ENCODE results near the gene KRTAP13-2. TPM values are rescaled to one million over a fixed set of nuclear protein-coding genes. Genes with fewer than 3 reads are reported as not detected.

The KRTAP13-2 gene
- total RNA-seq, 1 experiment from 2014 or later = not detected

DNA sequence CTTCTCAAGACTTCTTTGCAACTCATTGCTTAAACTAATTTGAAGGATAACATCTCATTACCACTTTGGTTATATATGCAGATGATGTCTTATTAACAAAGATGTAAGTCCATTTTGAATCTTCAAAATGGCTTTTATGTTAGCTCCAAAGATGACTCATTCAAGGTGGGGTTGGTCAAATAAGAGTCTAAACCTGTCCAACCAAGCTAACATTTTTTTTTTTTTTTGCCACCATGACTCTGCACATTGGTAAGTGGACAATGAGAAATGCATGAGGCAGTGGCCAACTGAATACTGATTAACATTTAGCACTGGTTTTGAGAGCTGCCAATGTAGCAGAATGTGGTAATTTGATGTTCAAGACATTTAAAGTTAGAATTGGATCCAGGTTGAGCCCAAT is 34.3 kb downstream of the KRTAP13-2 start:
- H3K36me3 Mint-ChIP-seq = no peaks in the 10 kb centered on the region
- ChIA-PET CTCF (no interaction called here), POLR2A (no interaction called here)
- no peak overlapping the region for H3K4me3 Mint-ChIP-seq
- H3K27me3 Mint-ChIP-seq (ENCODE audit: low read depth) = no peaks in the 10 kb centered on the region
- TF ChIP-seq FOXK1 (CRISPR knock-in tag; IDR thresholded peaks at IDR 0.05) (no peak), NR2C2 (CRISPR knock-in tag; IDR thresholded peaks at IDR 0.05) (no peak), NR3C1 (CRISPR knock-in tag; conservative IDR thresholded peaks at IDR 0.05; ENCODE audit: low read depth) (no peak), CREM (CRISPR knock-in tag; IDR thresholded peaks at IDR 0.05) (no peak), ZNF423 (CRISPR knock-in tag; IDR thresholded peaks at IDR 0.05) (no peak), RELA (CRISPR knock-in tag; IDR thresholded peaks at IDR 0.05; ENCODE audit: borderline replicate concordance) (no peak), ETV6 (CRISPR knock-in tag; IDR thresholded peaks at IDR 0.05) (no peak)
- TF ChIP-seq, protein P1, sequence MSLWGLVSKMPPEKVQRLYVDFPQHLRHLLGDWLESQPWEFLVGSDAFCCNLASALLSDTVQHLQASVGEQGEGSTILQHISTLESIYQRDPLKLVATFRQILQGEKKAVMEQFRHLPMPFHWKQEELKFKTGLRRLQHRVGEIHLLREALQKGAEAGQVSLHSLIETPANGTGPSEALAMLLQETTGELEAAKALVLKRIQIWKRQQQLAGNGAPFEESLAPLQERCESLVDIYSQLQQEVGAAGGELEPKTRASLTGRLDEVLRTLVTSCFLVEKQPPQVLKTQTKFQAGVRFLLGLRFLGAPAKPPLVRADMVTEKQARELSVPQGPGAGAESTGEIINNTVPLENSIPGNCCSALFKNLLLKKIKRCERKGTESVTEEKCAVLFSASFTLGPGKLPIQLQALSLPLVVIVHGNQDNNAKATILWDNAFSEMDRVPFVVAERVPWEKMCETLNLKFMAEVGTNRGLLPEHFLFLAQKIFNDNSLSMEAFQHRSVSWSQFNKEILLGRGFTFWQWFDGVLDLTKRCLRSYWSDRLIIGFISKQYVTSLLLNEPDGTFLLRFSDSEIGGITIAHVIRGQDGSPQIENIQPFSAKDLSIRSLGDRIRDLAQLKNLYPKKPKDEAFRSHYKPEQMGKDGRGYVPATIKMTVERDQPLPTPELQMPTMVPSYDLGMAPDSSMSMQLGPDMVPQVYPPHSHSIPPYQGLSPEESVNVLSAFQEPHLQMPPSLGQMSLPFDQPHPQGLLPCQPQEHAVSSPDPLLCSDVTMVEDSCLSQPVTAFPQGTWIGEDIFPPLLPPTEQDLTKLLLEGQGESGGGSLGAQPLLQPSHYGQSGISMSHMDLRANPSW (CRISPR knock-in tag; conservative IDR thresholded peaks at IDR 0.05; ENCODE audit: low read depth) = no peak
- TF ChIP-seq, protein P2, sequence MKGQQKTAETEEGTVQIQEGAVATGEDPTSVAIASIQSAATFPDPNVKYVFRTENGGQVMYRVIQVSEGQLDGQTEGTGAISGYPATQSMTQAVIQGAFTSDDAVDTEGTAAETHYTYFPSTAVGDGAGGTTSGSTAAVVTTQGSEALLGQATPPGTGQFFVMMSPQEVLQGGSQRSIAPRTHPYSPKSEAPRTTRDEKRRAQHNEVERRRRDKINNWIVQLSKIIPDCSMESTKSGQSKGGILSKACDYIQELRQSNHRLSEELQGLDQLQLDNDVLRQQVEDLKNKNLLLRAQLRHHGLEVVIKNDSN (CRISPR knock-in tag; IDR thresholded peaks at IDR 0.05) = no peak
- TF ChIP-seq, protein P3, sequence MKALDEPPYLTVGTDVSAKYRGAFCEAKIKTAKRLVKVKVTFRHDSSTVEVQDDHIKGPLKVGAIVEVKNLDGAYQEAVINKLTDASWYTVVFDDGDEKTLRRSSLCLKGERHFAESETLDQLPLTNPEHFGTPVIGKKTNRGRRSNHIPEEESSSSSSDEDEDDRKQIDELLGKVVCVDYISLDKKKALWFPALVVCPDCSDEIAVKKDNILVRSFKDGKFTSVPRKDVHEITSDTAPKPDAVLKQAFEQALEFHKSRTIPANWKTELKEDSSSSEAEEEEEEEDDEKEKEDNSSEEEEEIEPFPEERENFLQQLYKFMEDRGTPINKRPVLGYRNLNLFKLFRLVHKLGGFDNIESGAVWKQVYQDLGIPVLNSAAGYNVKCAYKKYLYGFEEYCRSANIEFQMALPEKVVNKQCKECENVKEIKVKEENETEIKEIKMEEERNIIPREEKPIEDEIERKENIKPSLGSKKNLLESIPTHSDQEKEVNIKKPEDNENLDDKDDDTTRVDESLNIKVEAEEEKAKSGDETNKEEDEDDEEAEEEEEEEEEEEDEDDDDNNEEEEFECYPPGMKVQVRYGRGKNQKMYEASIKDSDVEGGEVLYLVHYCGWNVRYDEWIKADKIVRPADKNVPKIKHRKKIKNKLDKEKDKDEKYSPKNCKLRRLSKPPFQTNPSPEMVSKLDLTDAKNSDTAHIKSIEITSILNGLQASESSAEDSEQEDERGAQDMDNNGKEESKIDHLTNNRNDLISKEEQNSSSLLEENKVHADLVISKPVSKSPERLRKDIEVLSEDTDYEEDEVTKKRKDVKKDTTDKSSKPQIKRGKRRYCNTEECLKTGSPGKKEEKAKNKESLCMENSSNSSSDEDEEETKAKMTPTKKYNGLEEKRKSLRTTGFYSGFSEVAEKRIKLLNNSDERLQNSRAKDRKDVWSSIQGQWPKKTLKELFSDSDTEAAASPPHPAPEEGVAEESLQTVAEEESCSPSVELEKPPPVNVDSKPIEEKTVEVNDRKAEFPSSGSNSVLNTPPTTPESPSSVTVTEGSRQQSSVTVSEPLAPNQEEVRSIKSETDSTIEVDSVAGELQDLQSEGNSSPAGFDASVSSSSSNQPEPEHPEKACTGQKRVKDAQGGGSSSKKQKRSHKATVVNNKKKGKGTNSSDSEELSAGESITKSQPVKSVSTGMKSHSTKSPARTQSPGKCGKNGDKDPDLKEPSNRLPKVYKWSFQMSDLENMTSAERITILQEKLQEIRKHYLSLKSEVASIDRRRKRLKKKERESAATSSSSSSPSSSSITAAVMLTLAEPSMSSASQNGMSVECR (CRISPR knock-in tag; IDR thresholded peaks at IDR 0.05; ENCODE audit: borderline replicate concordance) = no peak
- TF ChIP-seq, protein P4, sequence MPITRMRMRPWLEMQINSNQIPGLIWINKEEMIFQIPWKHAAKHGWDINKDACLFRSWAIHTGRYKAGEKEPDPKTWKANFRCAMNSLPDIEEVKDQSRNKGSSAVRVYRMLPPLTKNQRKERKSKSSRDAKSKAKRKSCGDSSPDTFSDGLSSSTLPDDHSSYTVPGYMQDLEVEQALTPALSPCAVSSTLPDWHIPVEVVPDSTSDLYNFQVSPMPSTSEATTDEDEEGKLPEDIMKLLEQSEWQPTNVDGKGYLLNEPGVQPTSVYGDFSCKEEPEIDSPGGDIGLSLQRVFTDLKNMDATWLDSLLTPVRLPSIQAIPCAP (CRISPR knock-in tag; IDR thresholded peaks at IDR 0.05) = no peak
- TF ChIP-seq, protein P5, sequence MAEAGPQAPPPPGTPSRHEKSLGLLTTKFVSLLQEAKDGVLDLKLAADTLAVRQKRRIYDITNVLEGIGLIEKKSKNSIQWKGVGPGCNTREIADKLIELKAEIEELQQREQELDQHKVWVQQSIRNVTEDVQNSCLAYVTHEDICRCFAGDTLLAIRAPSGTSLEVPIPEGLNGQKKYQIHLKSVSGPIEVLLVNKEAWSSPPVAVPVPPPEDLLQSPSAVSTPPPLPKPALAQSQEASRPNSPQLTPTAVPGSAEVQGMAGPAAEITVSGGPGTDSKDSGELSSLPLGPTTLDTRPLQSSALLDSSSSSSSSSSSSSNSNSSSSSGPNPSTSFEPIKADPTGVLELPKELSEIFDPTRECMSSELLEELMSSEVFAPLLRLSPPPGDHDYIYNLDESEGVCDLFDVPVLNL (CRISPR knock-in tag; IDR thresholded peaks at IDR 0.05; ENCODE audit: borderline replicate concordance, low read depth) = no peak
- H3K27ac Mint-ChIP-seq = no peak overlapping the region
- H3K9me3 Mint-ChIP-seq = no peaks in the 10 kb centered on the region
- DNase-seq (ENCODE audit: low spot score) (no peak), ATAC-seq (no peak)
- no peaks in the 10 kb centered on the region for H3K4me1 Mint-ChIP-seq

DNA sequence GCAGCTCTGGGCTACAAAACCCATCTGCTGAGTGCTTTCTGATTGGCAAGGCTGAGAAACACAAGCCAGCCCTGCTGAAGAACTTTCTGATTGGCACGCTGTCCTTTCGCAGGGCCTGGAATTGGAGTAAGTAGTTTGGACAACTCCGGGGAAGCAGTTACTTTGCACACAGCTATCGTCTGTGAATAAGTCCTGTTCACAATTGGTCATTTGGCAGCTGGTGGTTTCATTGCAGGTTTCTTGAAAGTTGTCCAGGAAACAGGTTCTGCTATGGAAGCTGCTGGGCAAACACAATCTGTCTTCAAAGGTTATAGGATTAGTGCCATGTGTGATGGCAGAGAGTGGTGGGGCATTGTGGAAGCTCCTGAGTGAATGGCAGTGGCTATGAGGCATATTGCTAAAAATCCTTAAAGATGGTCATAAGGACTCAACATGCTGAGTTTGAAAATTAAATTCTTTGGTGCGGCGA is 34.8 kb downstream of the KRTAP13-2 start, which contains the start of gene KRTAP27-1:
Gene KRTAP27-1, minus strand, starts transcription at position 419 of the 469 bp plus-strand sequence. Its CDS starts 26 bp downstream, at position 393.
- ChIA-PET POLR2A (no interaction called here), CTCF (no interaction called here)
- Mint-ChIP-seq H3K36me3 (no peaks in the 10 kb centered on the region), H3K4me3 (no peak within 1 kb of the TSS), H3K9me3 (no peaks in the 10 kb centered on the region), H3K27ac (no peak within 1 kb of the TSS), H3K27me3 (ENCODE audit: low read depth) (no peaks in the 10 kb centered on the region), H3K4me1 (no peaks in the 10 kb centered on the region)
- no peak for ATAC-seq
- TF ChIP-seq ESRRA (CRISPR knock-in tag; IDR thresholded peaks at IDR 0.05; ENCODE audit: borderline replicate concordance) (no peak), JAZF1 (CRISPR knock-in tag; IDR thresholded peaks at IDR 0.05) (no peak), ZNF416 (CRISPR knock-in tag; IDR thresholded peaks at IDR 0.05) (no peak), TP53 (CRISPR knock-in tag; IDR thresholded peaks at IDR 0.05) (no peak)
- TF ChIP-seq, protein P6, sequence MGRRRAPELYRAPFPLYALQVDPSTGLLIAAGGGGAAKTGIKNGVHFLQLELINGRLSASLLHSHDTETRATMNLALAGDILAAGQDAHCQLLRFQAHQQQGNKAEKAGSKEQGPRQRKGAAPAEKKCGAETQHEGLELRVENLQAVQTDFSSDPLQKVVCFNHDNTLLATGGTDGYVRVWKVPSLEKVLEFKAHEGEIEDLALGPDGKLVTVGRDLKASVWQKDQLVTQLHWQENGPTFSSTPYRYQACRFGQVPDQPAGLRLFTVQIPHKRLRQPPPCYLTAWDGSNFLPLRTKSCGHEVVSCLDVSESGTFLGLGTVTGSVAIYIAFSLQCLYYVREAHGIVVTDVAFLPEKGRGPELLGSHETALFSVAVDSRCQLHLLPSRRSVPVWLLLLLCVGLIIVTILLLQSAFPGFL (CRISPR knock-in tag; IDR thresholded peaks at IDR 0.05; ENCODE audit: borderline replicate concordance) = no peak
- no peak for DNase-seq (ENCODE audit: low spot score)

All from WTC11 (cell line).